OCI-LY7 (cell line): ENCODE measurements around the gene PTGER4.

ENCODE experiments used
- EZH2phosphoT487 ChIP-seq: fragments of 200-600 bp; sonication (generic); IDR thresholded peaks from 2 replicates; pipeline ENCODE4 v1.6.1; 2018; ENCODE audit warnings: low read depth, borderline replicate concordance, mild to moderate bottlenecking, mixed run types, antibody characterized with exemption, low read length, moderate library complexity, mixed read lengths
- TF ChIP-seq, protein P1 (sequence below): fragments of 200-600 bp; sonication (generic); conservative IDR thresholded peaks from 2 replicates; pipeline ENCODE4 v1.5.1; 2014; ENCODE audit warnings: mild to moderate bottlenecking, antibody characterized with exemption, low read length, moderate library complexity, mixed read lengths

- TF ChIP-seq, protein P1, sequence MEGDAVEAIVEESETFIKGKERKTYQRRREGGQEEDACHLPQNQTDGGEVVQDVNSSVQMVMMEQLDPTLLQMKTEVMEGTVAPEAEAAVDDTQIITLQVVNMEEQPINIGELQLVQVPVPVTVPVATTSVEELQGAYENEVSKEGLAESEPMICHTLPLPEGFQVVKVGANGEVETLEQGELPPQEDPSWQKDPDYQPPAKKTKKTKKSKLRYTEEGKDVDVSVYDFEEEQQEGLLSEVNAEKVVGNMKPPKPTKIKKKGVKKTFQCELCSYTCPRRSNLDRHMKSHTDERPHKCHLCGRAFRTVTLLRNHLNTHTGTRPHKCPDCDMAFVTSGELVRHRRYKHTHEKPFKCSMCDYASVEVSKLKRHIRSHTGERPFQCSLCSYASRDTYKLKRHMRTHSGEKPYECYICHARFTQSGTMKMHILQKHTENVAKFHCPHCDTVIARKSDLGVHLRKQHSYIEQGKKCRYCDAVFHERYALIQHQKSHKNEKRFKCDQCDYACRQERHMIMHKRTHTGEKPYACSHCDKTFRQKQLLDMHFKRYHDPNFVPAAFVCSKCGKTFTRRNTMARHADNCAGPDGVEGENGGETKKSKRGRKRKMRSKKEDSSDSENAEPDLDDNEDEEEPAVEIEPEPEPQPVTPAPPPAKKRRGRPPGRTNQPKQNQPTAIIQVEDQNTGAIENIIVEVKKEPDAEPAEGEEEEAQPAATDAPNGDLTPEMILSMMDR = no peak
- TF ChIP-seq EZH2phosphoT487 = no peak
Observed at GRCh38 chr5:40680741-40681362, 1.1 kb downstream of the PTGER4 start.
